OCI-LY7 (cell line): ENCODE results near the gene GALNTL6.

Source experiments
- EZH2phosphoT487 ChIP-seq: fragments of 200-600 bp; sonication (generic); IDR thresholded peaks from 2 replicates; pipeline ENCODE4 v1.6.1; 2018; ENCODE audit warnings: low read depth, borderline replicate concordance, mild to moderate bottlenecking, mixed run types, antibody characterized with exemption, low read length, moderate library complexity, mixed read lengths
- TF ChIP-seq, protein P1 (sequence below): fragments of 200-600 bp; sonication (generic); conservative IDR thresholded peaks from 2 replicates; pipeline ENCODE4 v1.5.1; 2014; ENCODE audit warnings: mild to moderate bottlenecking, antibody characterized with exemption, low read length, moderate library complexity, mixed read lengths

DNA sequence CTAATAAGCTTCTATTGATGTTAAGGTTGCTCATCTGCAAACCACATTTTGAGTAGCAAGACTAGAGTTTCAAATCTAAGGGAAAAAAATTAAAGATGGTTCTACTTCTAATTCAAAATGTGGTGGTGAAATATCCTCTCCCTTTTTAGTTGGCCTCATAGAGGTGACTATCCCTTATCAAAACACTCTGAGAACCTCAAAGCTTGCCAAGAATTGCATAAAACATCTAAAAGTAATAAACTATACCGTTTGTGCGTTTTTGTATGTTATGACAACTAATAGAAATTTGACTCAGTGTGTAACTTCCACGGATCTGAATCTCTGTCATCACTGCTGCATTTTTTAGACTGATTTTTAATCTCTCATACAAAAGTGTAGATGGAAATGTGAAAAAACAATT lies 682.6 kb downstream of the GALNTL6 start:
- TF ChIP-seq, protein P1, sequence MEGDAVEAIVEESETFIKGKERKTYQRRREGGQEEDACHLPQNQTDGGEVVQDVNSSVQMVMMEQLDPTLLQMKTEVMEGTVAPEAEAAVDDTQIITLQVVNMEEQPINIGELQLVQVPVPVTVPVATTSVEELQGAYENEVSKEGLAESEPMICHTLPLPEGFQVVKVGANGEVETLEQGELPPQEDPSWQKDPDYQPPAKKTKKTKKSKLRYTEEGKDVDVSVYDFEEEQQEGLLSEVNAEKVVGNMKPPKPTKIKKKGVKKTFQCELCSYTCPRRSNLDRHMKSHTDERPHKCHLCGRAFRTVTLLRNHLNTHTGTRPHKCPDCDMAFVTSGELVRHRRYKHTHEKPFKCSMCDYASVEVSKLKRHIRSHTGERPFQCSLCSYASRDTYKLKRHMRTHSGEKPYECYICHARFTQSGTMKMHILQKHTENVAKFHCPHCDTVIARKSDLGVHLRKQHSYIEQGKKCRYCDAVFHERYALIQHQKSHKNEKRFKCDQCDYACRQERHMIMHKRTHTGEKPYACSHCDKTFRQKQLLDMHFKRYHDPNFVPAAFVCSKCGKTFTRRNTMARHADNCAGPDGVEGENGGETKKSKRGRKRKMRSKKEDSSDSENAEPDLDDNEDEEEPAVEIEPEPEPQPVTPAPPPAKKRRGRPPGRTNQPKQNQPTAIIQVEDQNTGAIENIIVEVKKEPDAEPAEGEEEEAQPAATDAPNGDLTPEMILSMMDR: no peak
- no peak for TF ChIP-seq EZH2phosphoT487
